Chondrocyte (in vitro differentiated cells): ENCODE results near the gene BPI. TPM values are rescaled to one million over a fixed set of nuclear protein-coding genes. Genes with fewer than 3 reads are reported as not detected.

ENCODE experiments used
- DNase-seq: peaks from one replicate; pipeline ENCODE4 v3.0.0; 2021; ENCODE audit warnings: mixed read lengths, low spot score
- H3K27ac Mint-ChIP-seq: one replicate; pipeline ENCODE4 v1.8.0; 2021; ENCODE audit warnings: mild to moderate bottlenecking, moderate library complexity, mixed read lengths; ENCODE audit not compliant: unreplicated experiment
- H3K27me3 Mint-ChIP-seq: 2 replicates; pipeline ENCODE4 v1.8.0; 2021; ENCODE audit warnings: low read depth, mixed read lengths
- H3K36me3 Mint-ChIP-seq: 2 replicates; pipeline ENCODE4 v1.8.0; 2021; ENCODE audit warnings: low read depth, mixed read lengths
- H3K4me1 Mint-ChIP-seq: 2 replicates; pipeline ENCODE4 v1.8.0; 2021; ENCODE audit warnings: low read depth, mild to moderate bottlenecking, mixed read lengths
- H3K4me3 Mint-ChIP-seq: one replicate; pipeline ENCODE4 v1.8.0; 2021; ENCODE audit warnings: mild to moderate bottlenecking, moderate library complexity, mixed read lengths; ENCODE audit not compliant: unreplicated experiment
- H3K9me3 Mint-ChIP-seq: 2 replicates; pipeline ENCODE4 v1.8.0; 2021; ENCODE audit warnings: low read depth, mixed read lengths
- total RNA-seq: library from RNA; stranded (reverse); gene quantifications from 3 replicates; pipeline ENCODE4 v1.2.1, GENCODE V29; 2021
- TF ChIP-seq, protein P1 (sequence below): fragments of 200-600 bp; sonication (generic); IDR thresholded peaks from 2 replicates; pipeline ENCODE4 v1.5.0; 2021; ENCODE audit warnings: antibody characterized with exemption, mild to moderate bottlenecking, moderate library complexity

BPI gene
- total RNA-seq, 1 donor from 2014 or later = 0.55 TPM

DNA sequence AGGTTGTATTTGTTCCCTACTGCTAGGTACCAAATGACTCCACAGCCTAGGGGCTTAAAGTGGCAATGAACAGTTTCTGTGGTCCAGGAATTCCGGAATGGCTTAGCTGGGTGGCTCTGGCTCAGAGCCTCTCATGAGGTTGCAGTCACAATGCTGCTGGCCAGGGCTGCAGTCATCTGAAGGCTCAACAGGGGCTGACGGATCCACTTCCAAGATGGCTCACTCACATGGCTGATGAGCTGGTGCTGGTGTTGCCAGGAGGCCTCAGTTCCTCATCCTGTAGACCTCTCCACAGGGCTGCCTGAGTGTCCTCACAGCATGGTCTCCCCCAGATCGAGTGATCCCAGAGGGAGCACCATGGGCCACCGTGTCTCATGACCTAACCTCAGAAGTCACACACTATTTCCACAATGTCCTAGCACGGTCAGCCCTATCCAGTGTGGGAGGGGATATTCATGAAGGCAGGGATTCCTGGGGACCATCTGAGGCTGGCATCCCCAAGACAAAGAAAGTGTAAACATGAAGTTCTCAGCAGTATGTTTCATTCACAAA is 19.0 kb upstream of the BPI start:
- Mint-ChIP-seq H3K4me3 (no peak overlapping the region), H3K27me3 (no peaks in the 10 kb centered on the region), H3K9me3 (peaks cover 3% of the 10 kb centered on the region), H3K4me1 (peaks cover 35% of the 10 kb centered on the region), H3K27ac (no peak overlapping the region), H3K36me3 (peaks cover 2% of the 10 kb centered on the region)
- DNase-seq = peak; percentile 67
- TF ChIP-seq, protein P1, sequence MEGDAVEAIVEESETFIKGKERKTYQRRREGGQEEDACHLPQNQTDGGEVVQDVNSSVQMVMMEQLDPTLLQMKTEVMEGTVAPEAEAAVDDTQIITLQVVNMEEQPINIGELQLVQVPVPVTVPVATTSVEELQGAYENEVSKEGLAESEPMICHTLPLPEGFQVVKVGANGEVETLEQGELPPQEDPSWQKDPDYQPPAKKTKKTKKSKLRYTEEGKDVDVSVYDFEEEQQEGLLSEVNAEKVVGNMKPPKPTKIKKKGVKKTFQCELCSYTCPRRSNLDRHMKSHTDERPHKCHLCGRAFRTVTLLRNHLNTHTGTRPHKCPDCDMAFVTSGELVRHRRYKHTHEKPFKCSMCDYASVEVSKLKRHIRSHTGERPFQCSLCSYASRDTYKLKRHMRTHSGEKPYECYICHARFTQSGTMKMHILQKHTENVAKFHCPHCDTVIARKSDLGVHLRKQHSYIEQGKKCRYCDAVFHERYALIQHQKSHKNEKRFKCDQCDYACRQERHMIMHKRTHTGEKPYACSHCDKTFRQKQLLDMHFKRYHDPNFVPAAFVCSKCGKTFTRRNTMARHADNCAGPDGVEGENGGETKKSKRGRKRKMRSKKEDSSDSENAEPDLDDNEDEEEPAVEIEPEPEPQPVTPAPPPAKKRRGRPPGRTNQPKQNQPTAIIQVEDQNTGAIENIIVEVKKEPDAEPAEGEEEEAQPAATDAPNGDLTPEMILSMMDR = no peak

DNA sequence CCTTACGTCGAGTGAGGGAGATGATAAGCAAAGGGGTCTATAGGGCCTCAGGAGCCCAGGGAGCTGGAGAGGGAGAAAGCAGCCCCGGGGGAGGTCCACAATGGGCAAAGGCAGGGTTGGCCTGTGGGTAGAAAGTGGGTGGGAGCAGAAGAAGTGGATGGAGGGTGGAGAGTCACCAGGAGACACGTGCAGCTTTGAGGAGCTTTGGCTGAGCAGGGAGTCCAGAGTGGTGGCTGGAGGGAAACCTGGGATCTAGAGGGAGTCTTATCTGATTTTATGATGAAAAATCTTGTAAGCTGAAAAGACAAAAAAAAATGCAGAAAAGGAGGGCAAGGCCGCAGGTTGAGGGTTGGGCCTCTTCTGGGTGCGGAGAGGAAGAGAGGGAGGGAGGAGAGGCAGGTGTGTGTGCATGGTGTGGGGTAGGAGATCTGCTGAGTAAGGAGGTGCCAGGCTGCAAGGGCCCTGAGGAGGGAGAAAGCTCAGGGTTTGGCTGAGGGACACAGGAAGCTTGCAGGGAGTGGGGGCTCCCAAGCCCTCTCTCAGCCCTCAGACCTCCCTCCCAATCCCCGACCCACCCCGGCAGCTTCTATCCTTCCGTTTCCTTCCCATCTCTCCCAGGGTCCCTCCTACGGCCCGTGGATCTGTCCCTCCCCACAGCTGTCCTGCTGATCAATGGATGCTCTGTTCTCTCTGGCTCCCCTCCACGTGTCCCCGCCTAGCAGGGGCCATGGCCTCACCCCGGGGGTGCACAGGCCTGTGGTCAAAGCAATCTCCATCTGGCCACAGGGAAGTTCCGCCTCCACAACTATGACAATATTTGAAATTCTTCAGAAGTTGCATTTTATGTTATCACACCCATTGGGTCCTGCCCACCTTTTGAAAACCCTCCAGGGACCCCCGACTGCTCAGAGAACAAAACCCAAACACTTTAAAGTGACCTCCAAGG is 17.1 kb upstream of the BPI start:
- Mint-ChIP-seq H3K4me3 (no peak overlapping the region), H3K27me3 (no peaks in the 10 kb centered on the region), H3K4me1 (peaks cover 43% of the 10 kb centered on the region), H3K36me3 (peaks cover 2% of the 10 kb centered on the region), H3K27ac (peak overlapping the region; percentile 87), H3K9me3 (peaks cover 3% of the 10 kb centered on the region)
- DNase-seq = peak; percentile 49
- TF ChIP-seq, protein P1 = no peak

DNA sequence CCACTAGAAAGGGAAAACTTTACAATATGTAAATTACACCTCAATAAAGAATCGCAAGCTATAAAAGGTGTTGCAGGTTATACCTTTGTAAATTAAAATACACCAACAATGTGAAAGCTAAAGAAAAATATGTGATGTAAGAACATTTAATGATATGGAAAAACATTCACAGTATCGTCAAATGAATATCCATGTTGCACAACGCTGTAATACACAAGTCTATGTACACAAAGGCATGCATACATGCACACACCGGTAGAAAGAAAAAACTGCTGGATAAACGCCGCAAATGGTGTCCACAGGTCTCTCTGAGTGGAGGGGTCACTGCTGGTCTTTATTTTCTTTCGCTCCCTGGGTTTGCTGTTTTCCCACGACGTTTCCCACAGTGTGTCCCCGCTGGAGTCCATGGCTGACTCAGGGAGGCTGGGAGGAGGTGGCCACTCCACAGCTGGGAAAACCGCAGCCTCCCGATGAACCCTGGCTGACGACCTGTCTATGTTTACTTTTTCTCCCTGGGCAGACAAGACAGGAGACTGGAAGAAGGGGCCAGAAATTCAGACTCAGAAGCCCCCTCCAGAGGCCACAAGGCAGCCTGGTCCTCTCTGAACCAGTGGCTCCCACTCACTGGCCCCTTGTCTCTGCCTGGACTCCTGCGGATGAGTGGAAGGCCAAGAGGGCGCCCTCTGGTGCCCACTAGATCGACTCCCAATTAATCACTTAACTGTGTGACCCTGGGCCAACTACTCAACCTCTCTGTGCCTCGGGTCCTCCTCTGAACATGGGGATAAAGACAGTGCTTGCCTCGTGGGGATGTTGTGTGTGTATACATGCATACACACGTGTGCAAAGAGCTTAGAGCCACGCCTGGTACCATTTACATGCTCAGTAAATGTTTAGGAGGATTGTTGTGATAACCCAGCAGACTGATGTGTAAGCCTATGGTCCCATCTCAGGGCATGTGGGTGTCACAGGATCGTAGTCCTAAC is 12.8 kb upstream of the BPI start:
- H3K9me3 Mint-ChIP-seq = no peaks in the 10 kb centered on the region
- H3K27me3 Mint-ChIP-seq = no peaks in the 10 kb centered on the region
- peak; percentile 95 for DNase-seq
- H3K27ac Mint-ChIP-seq = peak overlapping the region; percentile 89
- H3K4me1 Mint-ChIP-seq = peaks cover 55% of the 10 kb centered on the region
- peaks cover 2% of the 10 kb centered on the region for H3K36me3 Mint-ChIP-seq
- TF ChIP-seq, protein P1 = peak; percentile 86
- H3K4me3 Mint-ChIP-seq = peak overlapping the region; percentile 50

DNA sequence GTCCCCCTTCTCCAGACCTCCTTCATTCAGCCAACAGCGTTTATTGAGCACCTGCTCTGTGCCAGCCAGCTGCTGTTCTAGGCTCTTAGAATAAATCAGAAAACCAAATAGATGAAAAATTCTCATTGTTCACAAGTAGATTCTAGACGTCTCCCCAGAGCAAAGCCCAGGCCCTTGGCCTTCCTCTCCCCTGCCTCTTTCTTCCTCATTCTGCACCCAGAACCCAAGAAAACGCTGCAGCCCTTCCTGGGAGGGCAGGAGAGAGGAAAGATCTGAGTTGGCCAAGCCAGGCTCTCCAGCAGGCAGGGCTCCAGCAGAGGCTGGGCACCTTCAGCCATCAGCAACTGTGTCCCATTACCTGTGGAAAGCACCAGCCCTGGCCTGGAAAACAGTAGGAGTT is 12.0 kb upstream of the BPI start:
- no peak for DNase-seq
- H3K36me3 Mint-ChIP-seq = peaks cover 2% of the 10 kb centered on the region
- no peaks in the 10 kb centered on the region for H3K27me3 Mint-ChIP-seq
- peak overlapping the region; percentile 50 for H3K27ac Mint-ChIP-seq
- H3K4me1 Mint-ChIP-seq = peaks cover 51% of the 10 kb centered on the region
- no peak overlapping the region for H3K4me3 Mint-ChIP-seq
- no peaks in the 10 kb centered on the region for H3K9me3 Mint-ChIP-seq
- TF ChIP-seq, protein P1 = no peak
